ENCODE results near the gene CLCA4. TPM values are rescaled to one million over a fixed set of nuclear protein-coding genes. Genes with fewer than 3 reads are reported as not detected.
"Not testable (repeated sequence)": the region's sequence is repeated elsewhere in the genome, so short reads cannot be mapped to it uniquely, and the experiment has no call there.

CLCA4 gene
- total RNA-seq = 0.27 TPM
- long read RNA-seq = 0 reads

- H3K4me3 ChIP-seq = no peak within 1 kb of the TSS
- no peaks in the 10 kb centered on the region for H3K4me1 ChIP-seq
- no peak within 1 kb of the TSS for H3K27ac ChIP-seq (replicated peaks)
- TF ChIP-seq CTCF (IDR thresholded peaks at IDR 0.05; ENCODE audit: borderline replicate concordance) = no peak
- no peak for DNase-seq
- H3K9me3 ChIP-seq (replicated peaks) = peaks cover 13% of the 10 kb centered on the region
- no peaks in the 10 kb centered on the region for H3K27me3 ChIP-seq (ENCODE audit: low read depth)
- H3K36me3 ChIP-seq = no peaks in the 10 kb centered on the region
- intact Hi-C loops (cut with micrococcal nuclease) = no loop called here
Measured at GRCh38 chr1:86546787-86547221, at the start of gene CLCA4. Gene CLCA4 (plus strand): TSS chr1:86547078. CDS start chr1:86547120, 42 bp downstream.

GRCh38 chr1:86498281-86498680, 48.6 kb upstream of the CLCA4 start:
- no peak for DNase-seq
- Histone ChIP-seq H3K9me3 (replicated peaks) (no peaks in the 10 kb centered on the region), H3K4me1 (peaks cover 25% of the 10 kb centered on the region), H3K4me3 (no peak overlapping the region), H3K27ac (replicated peaks) (no peak overlapping the region), H3K27me3 (ENCODE audit: low read depth) (no peaks in the 10 kb centered on the region), H3K36me3 (no peaks in the 10 kb centered on the region)
- intact Hi-C loops (cut with micrococcal nuclease) = no loop called here
- TF ChIP-seq CTCF (IDR thresholded peaks at IDR 0.05; ENCODE audit: borderline replicate concordance) = no peak

- DNase-seq = no peak
- Histone ChIP-seq H3K27ac (replicated peaks) (peak overlapping the region; percentile 82), H3K36me3 (no peaks in the 10 kb centered on the region), H3K9me3 (replicated peaks) (no peaks in the 10 kb centered on the region), H3K4me1 (peaks cover 43% of the 10 kb centered on the region), H3K27me3 (ENCODE audit: low read depth) (no peaks in the 10 kb centered on the region), H3K4me3 (no peak overlapping the region)
- peak; percentile 81 for TF ChIP-seq CTCF (IDR thresholded peaks at IDR 0.05; ENCODE audit: borderline replicate concordance)
- intact Hi-C loops (cut with micrococcal nuclease) = no loop called here
Measured at GRCh38 chr1:86499987-86500593, 46.8 kb upstream of the CLCA4 start.

GRCh38 chr1:86500714-86501113, 46.2 kb upstream of the CLCA4 start:
- intact Hi-C loops (cut with micrococcal nuclease) = no loop called here
- H3K4me3 ChIP-seq = no peak overlapping the region
- peak overlapping the region; percentile 82 for H3K27ac ChIP-seq (replicated peaks)
- H3K36me3 ChIP-seq = no peaks in the 10 kb centered on the region
- no peak for DNase-seq
- peaks cover 48% of the 10 kb centered on the region for H3K4me1 ChIP-seq
- TF ChIP-seq CTCF (IDR thresholded peaks at IDR 0.05; ENCODE audit: borderline replicate concordance) = no peak
- no peaks in the 10 kb centered on the region for H3K27me3 ChIP-seq (ENCODE audit: low read depth)
- no peaks in the 10 kb centered on the region for H3K9me3 ChIP-seq (replicated peaks)

- intact Hi-C loops (cut with micrococcal nuclease); H3K9me3 ChIP-seq (replicated peaks); H3K27me3 ChIP-seq (ENCODE audit: low read depth); DNase-seq; H3K36me3 ChIP-seq: not testable (repeated sequence)
- Histone ChIP-seq H3K4me3 (peak overlapping the region; percentile 59), H3K27ac (replicated peaks) (peak overlapping the region; percentile 82), H3K4me1 (peaks cover 48% of the 10 kb centered on the region)
- TF ChIP-seq CTCF (IDR thresholded peaks at IDR 0.05; ENCODE audit: borderline replicate concordance) = peak; percentile 59
Measured at GRCh38 chr1:86502125-86502646, 44.7 kb upstream of the CLCA4 start.
